Germinal center (tissue), 1 donor: Measurements from ENCODE around the gene PAPPA.

ENCODE experiments used
- DNase-seq: peaks from one replicate; pipeline ENCODE4 v3.0.0; 2012; ENCODE audit warnings: mixed read lengths, low spot score

PAPPA gene

DNA sequence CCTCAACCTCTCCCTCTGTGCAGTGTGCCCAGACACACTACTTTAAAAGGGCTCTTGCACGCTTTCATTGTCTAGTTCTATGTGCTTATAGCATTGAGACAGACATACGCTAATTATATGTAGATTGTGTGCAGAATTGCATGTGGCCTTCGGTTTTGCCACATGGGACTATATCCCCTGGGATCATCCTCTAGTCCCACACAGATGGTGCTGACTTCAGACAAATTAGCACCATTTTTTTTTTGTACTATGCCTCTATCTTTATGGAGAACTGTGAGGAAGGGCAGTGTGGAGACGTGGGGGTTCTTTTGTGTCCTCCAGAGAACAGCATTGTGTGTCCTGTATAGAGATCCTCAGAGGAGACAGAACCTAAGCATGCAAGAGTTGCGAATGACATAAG, 29.3 kb downstream of the PAPPA start:
- DNase-seq = no peak

DNA sequence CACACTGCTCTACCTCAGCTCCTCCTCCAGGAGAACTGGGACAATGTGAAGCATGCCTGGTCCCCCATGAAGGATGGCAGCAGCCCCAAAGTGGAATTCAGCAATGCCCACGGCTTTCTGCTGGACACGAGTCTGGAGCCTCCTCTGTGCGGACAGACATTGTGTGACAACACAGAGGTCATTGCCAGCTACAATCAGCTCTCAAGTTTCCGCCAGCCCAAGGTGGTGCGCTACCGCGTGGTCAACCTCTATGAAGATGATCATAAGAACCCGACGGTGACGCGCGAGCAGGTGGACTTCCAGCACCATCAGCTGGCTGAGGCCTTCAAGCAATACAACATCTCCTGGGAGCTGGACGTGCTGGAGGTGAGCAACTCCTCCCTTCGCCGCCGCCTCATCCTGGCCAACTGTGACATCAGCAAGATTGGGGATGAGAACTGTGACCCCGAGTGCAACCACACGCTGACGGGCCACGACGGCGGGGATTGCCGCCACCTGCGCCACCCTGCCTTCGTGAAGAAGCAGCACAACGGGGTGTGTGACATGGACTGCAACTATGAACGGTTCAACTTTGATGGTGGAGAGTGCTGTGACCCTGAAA, 34.1 kb downstream of the PAPPA start:
- no peak for DNase-seq

DNA sequence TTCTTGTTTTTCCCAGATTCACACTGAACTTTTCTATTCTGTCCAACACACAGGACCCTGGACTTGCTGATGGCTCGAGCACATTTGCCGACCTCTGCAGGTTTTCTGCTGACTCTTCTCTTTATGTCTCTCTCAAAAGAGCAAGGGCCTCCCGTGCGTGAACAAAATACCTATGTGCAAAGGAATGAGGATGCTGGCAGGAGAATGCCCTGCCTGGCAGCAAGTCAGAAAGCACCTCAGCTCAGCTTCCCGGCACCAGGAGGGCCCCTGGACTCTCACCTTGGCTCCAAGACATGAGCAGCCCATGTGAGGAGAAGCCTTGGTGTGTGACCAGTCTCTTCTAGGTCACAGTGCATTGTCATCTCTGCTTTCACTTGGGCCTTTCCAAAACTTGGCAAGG, 36.1 kb downstream of the PAPPA start:
- DNase-seq = no peak

DNA sequence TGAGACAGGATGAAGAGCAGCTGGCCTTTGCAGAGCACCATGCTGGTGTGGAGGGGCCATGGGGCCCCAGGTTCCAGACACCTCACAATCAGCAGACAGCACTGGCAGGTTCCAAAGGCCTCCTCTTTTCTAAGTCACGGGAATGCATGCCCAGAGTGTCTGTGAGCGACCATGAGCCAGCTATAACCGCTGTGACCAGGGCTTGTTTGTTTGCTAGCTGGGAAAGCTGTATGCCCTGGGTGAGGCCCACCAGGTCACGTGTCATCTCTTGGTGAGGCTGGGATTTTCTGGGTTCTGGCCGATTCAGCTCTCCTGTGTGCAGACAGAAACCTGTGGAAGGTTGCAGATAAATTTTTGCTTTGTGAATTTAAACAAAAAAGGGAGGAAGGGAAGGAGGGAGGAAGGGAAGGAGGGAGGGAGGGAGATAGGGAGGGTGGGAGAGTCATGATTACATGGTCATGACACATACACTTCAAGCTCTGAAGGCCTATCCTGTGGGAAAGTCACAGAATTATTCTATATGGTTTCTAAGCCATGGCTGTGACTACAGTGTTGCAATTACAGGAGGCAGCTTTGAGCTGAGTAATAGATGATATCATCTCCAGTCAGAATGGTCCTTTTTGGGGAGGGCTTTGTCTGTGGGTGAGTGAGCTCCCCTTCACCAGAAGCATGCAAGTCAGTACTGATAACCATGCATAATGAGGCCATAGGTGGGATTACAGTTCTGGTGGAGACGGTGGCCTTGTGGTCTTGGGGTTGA, 37.2 kb downstream of the PAPPA start:
- DNase-seq = no peak

DNA sequence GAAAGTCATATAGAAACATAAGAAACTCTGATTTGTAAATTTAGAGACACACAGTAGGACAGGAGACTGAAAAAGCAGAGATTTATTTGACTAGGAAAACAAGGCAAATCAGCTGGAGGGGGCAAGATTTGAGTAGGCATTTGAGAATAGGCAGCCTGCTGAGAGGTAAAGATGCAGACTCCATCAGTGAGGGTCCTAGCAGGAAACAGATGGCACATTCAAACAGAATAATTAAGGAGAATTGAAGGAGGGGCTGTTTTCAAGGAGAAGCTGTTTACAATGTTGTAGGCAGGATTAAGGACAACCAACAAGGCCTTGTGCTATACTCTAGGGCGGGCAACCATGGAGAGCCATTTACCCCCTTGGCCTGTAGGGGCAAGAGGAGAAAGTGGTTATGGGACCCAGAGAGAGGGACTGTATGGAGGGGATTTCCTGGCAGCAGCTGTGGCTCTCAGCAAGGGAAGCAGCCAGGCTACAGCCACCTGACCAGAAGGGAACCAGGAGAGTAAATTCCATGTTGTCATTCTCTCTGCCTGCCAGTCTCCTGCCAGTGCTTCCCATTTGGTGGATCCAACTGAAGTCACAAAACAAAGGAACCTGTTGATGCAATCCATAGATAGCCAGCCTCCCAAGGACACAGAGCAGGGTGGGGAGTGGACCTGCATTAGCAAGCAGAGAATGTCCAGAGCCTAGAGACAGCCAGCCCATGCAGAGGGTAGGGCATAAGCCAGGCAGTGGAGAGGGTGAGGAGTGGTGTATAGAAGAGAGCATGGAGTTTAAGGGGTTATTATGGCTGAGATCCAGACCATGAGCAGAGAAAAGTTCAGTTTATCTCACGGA, 38.2 kb downstream of the PAPPA start:
- DNase-seq = no peak

DNA sequence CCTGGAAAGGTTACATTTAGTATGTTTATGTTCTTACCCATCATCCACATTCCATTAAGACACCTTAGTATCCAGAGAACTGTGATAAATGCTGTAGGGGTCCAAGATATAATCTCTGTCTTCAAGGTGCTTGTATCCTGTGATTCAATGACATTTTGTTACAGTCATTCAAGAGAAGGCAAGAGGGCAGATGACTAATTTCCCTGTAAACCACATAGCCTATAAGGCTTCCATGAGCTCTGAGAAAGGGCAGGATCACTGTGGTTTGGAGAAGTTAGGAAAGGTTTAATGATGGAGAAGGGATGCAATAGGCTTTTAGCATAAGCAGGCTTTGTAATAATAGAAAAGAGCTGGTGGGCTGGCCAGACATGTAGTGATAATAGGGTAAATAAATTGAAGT, 40.0 kb downstream of the PAPPA start:
- no peak for DNase-seq

DNA sequence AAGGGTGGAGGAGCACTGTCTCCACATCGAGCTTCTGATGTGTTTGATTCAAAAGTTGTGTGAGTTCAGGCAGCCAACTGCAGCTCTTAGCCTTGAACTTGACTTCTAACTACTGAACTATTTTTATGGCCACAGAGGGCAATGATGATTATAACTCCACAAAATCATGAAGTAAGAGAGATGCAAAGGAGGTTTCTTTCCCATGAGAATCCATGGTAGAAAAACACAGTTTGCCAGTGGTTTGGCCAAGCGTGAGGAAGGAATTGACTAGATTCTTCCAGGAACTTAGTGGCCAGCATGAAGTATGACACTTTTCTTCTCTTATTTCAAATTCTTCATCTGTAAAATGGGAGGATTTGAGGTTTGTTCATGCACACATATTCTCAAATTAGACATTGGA, 43.2 kb downstream of the PAPPA start:
- no peak for DNase-seq

DNA sequence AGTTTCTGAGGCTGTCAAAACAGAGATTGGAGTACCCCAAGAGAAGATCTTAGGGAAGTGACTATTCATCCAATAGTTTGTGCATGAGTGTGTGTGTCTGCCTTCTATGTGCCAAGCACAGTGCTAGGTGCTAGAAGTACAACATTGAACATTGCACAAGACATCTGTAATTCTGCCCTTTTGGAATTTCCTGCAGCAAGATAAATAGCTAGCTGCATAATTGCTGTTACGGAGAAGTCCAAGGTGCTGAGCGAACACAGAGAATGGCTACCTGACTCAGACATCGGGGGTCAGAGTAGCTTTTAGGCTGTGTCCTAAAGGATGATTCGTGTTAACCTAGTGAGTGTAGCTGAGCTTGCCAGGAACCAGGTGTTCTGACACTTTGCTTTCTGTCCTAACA, 44.8 kb downstream of the PAPPA start:
- no peak for DNase-seq

DNA sequence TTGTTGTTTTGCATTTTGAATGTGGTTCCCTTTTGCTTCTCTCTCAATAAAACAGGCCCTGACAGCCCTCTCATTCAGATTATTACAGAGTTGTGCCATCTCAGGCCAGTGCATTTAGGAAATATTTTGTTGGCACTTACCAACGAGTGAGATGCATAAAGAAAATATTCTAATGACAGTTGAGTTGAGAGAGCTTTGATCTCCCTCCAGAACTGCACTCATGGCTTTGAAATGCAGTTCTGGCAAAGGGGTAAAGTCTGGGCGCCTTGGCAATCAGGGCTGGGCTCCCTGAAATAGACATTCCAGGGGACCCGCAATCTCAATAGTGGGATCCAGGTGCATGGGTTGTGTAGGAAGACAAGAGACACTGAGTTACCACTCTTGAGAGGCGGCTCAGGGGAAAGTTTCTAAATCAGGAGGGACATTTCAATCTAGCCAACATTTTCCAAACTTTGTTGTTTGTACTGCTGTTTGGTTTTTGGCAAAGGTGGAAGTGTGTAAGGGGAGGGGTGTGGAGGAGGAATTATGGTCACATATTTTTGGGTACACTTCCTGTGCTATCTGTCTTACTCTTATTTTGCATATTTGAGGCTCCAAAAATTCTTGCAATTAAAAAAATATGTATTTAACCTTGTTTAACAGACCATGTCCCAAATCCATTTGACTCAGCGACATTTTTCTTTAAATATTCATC, 48.8 kb downstream of the PAPPA start:
- no peak for DNase-seq

DNA sequence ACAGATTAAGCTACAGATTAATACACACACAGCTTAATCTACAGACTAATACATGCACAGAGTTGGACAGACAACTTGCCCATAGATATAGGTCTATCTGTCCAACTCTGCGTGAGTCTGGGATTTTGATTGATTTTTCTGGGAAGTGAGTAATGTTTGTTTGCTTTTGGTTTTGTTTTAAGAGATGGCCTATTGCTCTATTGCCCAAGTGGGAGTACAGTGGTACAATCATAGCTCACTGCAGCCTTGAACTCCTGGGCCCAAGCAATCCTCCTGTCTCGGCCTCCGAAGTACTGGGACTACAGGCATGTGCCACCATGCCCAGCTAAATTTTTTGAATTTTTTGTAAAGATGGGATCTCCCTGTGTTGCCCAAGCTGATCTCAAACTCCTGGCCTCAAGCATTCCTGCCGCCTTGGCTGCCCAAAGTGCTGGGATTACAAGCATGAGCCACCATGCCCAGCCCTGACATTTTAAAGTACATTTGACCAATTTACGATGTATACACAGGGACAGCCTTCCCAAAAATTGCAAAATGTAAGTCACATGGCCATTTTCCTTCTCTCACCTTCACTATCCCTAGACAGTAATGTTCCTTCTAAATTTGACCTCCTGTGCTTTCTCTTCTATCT, 50.8 kb downstream of the PAPPA start:
- no peak for DNase-seq

DNA sequence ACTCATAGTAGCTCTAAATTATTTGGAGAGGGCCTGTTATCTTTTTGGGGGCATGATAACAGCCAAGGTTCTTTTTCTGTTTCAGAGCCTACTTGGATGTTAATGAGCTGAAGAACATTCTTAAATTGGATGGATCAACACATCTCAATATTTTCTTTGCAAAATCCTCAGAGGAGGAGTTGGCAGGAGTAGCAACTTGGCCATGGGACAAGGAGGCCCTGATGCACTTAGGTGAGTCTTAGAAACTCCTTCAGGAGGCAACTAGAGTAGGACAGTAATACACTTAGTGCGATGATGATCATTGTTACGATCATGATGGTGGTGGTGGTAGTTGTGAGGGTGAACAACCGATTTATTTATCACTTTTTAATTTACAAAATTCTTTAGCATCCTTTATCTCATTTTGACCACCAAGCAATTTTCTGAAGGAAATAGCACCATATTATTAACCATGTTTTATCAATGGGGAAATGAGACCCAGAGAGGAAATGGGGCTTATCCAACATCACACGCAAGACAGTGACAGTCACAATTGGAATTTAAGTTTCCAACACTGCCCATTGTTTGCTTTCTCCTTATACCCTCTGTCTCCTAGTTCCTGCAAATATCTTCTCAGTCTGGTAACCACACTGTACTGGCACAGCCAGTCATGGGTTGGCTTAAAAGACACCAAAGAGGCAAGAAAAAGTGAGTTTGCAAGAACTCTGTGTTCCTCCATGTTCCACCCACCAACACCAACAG, 54.0 kb downstream of the PAPPA start:
- DNase-seq = no peak

DNA sequence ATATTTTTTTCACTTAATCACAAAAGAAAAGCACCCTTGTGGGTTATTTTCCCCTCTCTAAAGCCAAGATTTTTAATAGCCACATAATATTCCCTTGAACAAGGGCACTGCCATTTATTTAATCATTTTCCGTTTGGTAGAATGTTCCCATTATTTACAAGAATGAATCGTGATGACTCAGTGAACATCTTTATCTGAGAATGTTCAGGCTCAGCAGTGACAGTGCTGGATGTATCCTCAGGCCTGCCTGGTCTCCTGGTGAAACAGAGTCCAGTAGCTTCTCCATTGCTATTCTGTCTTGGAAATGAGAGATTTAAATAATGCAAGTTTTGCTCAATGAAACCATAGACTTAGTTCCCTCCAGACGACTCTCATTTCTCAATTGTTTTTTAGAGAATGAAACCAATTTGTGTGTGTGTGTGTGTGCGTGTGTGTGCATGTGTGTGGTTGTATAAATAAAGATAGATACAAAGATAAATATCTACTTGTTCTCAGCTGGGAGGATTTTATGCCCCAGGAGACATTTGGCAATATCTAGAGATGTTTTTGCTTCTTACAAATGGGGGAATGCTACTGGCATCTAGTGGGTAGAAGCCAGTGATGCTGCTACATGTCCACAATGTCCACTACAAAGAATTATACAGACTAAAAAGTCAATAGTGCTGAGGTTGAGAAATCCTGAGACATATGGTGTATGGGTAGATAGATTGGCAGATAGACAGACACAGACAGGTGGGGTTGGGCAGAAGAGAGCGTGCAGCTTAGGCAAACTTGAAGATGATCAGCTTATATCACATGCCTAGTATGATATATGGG, 55.0 kb downstream of the PAPPA start:
- DNase-seq = no peak

DNA sequence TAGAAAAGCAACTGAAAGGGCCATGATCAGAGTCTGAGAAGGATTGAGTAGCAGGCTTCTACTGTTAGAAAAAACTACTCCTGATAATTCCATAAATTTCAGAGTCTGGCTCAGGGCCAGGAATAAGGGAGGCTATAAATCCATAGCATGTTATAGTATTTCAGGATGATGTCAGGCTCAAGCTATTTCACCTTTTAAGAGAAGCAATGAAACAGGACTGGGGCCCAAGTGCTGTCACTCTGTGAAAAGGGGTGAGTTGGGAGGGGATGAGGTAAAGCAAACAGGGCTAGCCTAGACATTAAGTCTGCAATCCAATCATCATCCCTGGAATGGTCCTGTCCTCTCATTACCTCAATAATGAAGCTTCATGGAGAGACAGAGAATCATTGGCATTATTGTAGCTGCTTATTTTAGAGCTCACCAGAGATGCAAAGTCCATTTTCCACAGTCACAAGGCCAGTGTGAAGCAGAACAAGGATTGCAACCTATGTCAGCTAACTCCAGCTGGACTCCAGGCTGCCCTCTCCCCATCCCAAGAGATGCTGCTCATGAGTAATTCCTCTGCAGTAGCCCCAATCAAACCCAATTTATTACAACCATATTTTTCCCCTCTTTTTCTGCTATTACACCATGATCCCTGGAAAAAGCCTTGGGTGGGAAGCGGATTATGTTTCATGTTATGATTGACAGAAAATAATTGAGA, 56.0 kb downstream of the PAPPA start:
- no peak for DNase-seq

DNA sequence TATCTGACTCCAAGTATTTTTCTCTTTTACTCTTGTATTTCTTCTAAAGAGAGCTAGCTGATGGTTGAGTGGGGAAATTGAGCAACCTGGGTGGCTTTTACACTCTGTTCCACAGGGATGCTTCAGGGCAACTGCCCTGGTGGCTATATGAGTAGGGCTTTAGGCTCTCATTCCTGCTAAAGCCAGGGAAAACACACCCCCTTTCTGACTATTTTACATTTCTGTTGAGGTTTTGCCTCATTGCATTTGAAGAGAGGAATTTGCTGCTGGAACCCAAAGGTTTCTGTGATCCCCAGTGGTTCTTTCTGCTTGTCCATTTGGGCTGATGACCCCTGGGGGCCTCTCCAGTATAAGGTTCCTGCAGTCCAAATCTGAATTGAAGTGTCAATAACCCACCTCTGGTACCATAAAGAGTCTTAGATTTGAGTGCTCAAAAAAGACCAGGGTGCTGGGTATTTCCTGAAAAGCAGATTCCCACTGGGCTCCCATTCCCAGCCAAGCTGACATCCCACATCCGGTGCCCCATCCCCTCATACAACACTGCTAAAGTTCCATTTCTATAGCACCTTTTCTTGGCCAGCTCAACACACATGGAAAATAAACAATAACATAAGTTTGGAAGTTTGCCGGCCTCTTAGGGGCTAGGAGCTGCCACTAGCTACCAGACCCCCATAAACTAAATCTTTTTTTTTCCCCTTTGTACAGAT, 59.5 kb downstream of the PAPPA start:
- no peak for DNase-seq

DNA sequence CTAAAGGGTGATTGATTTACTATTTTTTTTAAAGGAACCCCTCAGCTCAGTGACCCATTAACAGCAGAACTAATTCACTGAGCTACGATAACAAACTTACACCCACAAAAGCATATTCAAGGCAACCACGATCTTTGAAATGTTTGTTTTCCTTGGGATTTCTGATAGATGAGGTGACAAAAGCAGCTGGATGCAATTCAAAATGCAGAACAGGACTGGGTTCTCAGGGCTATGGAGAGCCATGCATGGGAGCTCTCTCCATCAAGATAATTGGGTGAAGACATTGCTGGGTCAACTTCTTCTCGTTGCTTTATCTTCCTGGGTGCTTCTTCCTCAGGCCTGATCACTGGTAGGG, 60.1 kb downstream of the PAPPA start:
- no peak for DNase-seq

DNA sequence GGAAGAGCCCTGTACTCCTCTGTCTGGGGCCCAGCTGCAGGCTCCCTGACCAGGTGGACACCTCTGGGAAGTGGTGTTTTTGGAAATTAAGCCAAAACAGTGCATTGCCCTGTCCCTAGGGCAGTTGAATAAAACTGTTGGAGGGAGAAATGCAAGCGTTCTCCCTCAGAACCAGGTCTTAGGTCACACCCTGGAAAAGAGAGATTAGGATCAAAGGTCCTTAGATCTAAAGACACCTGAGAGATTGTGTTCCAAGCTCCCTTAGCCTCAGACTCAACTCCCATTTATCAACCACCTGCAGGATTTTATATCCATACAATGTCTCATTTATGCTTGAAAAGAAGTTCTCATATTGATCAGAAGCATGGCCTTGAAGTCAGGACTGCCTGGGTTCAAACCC, 64.8 kb downstream of the PAPPA start:
- DNase-seq = no peak

DNA sequence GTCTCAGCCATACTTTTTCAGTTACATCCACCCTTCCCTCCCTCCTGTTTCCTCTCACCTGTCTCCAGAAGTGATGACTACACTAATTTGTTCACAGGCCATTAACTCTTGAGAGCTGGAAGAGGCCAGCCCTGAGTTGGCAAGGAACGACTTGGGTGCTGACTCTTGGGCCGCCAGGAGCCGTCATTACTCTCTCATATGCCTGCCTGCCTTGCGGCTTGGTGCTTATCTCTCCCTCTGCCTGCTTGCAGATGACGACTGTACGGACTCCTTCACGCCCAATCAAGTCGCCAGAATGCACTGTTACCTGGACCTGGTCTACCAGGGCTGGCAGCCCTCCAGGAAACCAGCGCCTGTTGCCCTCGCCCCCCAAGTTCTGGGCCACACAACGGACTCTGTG, 66.1 kb downstream of the PAPPA start:
- DNase-seq = no peak

DNA sequence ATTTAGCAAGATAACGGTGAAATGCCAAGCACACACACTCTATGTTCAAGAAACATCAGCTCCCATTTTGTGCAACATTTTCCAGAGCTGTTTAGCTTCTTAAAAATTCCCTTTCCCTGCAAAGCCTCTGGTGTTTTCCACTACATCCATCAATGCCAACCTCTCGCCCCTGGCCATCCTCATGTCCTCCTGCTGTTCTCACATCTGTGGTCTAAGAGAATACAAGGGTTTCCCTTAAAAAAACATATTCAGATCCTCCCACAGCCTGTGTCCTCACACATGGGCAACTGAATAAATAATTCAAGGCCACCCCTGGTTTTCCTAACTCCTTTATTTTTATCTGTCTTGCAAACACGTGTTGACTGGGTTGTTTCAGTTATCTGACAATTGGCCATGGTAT, 70.3 kb downstream of the PAPPA start:
- no peak for DNase-seq

DNA sequence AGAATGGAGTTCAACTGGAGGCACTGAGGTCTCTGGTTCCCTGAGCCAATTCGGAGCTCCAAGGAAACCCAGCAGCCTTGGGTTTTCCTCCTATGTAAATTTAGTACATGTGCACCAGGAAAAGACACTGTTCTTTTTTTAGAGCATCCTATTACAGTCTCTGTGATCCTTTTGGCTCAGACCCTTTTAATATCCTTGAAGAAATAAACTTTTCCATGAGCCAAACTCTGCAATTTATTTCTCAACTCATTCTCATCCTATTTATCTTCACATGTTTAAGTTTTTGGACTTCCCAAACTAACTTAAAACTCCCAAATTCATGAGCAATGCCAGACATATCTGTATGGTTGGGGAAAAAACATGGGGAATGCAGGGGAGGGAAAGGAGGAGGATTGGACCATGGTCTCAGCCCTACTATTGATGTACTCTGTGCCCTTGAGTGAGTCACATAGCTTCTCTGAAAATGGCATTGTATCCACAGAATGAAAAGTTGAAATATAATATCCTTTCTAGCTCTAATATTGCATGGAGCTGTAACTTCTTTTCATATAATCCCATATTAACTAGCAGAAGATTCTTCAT, 76.6 kb downstream of the PAPPA start:
- no peak for DNase-seq
